HCT116 (cell line): Measurements from ENCODE around the gene GRM5.

Source experiments
- CBX3 ChIP-seq: IDR thresholded peaks from 2 replicates; pipeline ENCODE4 v1.6.1; 2012; ENCODE audit warnings: low read depth
- POLR2A ChIP-seq: IDR thresholded peaks from 2 replicates; pipeline ENCODE4 v1.7.0; 2011; ENCODE audit warnings: borderline replicate concordance; ENCODE audit not compliant: insufficient read depth, insufficient read length; ENCODE audit errors: extremely low read depth
- POLR2AphosphoS5 ChIP-seq: IDR thresholded peaks from 2 replicates; pipeline ENCODE4 v1.6.1; 2011; ENCODE audit warnings: mild to moderate bottlenecking, low read depth, low read length, moderate library complexity
- SIN3A ChIP-seq: IDR thresholded peaks from 2 replicates; pipeline ENCODE4 v1.6.1; 2012; ENCODE audit warnings: low read depth
- SRF ChIP-seq: IDR thresholded peaks from 2 replicates; pipeline ENCODE4 v1.6.1; 2012; ENCODE audit warnings: low read depth
- TF ChIP-seq, protein P1 (sequence below): IDR thresholded peaks from 2 replicates; pipeline ENCODE4 v1.6.1; 2012

DNA sequence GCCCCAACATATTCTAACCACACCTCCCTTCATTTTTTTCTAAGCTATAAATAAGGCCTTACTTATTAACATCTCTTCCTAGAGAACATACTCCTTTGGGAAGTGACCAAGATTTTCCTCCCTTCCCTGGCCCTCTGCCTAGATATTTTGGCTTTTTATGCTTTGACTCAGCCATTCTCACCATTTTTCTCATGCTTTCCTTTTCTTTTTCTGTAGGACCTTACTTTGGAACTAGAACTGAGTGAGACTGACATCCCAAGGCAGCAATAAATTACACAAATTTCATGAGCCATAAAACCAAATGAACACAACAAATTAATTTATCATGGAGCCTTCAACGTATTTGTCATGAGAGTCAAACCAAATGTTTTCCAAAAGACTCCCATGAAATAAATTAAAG is 585.6 kb downstream of the GRM5 start:
- TF ChIP-seq SRF (no peak), POLR2AphosphoS5 (no peak), CBX3 (no peak), POLR2A (no peak), SIN3A (no peak)
- TF ChIP-seq, protein P1, sequence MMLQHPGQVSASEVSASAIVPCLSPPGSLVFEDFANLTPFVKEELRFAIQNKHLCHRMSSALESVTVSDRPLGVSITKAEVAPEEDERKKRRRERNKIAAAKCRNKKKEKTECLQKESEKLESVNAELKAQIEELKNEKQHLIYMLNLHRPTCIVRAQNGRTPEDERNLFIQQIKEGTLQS: no peak
